ENCODE measurements around the gene FMNL3. TPM values are rescaled to one million over a fixed set of nuclear protein-coding genes. Genes with fewer than 3 reads are reported as not detected.
A peak's percentile ranks its signal among the peaks of the same experiment; 100 is the strongest.

Gene FMNL3
- polyA plus RNA-seq, 1 of the 3 experiments (the other 2 are of a cell fraction) = 10.2 TPM

DNA sequence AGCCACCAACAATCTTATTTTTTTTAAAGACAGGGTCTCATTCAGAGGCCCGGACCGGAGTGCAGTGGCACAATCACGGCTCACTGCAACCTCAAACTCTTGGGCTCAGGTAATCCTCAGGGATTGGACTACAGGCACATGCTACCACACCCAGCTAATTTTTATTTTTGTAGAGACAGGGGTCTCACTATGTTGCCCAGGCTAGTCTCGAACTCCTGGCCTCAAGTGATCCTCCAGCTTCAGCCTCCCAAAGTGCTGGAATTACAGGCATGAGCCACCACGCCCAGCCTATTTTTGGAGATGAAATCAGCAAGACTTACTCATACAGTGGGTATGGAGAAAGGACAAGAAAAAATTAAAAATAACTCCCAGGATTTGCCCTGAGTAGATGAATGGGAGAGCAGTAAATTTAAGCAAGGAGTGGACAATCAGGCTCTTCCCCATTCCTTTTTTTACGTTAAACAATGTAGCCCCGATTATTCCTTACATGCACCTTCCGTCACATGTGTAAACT, 13.2 kb downstream of the FMNL3 start:
- Histone ChIP-seq H3K4me3 (ENCODE audit: low read depth in 2 of 2, low read length in 1 of 2) (no peak overlapping the region), H3K27me3 (ENCODE audit: insufficient read depth) (no peaks in the 10 kb centered on the region), H3K9me2 (no peaks in the 10 kb centered on the region), H2AFZ (ENCODE audit: low read depth) (no peak overlapping the region), H3F3A (replicated peaks; ENCODE audit: insufficient read depth) (peaks cover 12% of the 10 kb centered on the region), H3K9me3 (no peaks in the 10 kb centered on the region), H3K27ac (ENCODE audit: low read depth in 2 of 2, low read length in 1 of 2) (no peak overlapping the region), H3K4me2 (no peak overlapping the region; the same call in 1 of the 2 replicates), H3K79me2 (ENCODE audit: insufficient read depth) (peaks cover 94% of the 10 kb centered on the region), H3K9ac (no peak overlapping the region), H4K20me1 (ENCODE audit: insufficient read depth) (peaks cover 53% of the 10 kb centered on the region), H3K36me3 (replicated peaks in 1 of 2; ENCODE audit: control insufficient read depth in 1 of 2, insufficient read depth in 2 of 2, low read length in 1 of 2) (no peaks in the 10 kb centered on the region), H3K4me1 (ENCODE audit: control insufficient read depth in 1 of 2, insufficient read depth in 2 of 2, low read depth in 1 of 2, low read length in 1 of 2) (peaks cover 2 to 10% of the 10 kb centered on the region in 2 experiments; a peak in 1 of 4 replicates)
- DNase-seq = no peak
- TF ChIP-seq MEF2A (IDR thresholded peaks at IDR 0.05; ENCODE audit: borderline replicate concordance, low read depth) (peak; percentile 74; the same call in 1 of the 2 replicates), TEAD4 (IDR thresholded peaks at IDR 0.05; ENCODE audit: borderline replicate concordance, insufficient read depth) (no peak)
- ChIA-PET CTCF (interaction anchor here (1.2 to 1.8 kb wide), 2 partner anchors 13 to 56 kb away, joined by 3 to 4 read pairs; partner anchors contain the start of gene FMNL3), POLR2A (no interaction called here)
- WGBS (ENCODE audit: low lambda C conversion rate) = 88% methylated on average over 8 of the region's 8 CpGs

DNA sequence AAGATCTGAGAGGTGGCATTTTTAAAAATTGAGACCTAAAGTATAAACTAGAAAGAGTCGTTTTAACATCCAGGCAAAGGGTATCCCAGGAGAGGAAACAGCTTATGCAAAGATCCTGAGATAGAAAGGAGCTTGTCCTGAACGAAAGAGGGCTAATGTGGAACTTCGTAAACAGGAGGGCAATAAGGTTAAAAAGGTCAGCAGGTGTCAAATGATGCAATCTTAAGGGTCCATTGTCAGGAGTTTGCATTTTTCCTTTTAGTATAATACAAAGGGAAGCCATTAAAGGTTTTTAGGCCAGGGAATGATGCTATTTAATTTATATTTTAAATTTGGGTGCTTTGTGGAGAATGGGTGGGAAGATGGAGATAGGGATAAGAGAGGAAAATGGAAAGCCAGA, 14.4 kb downstream of the FMNL3 start:
- Histone ChIP-seq H4K20me1 (ENCODE audit: insufficient read depth) (peaks cover 55% of the 10 kb centered on the region), H3K9me3 (no peaks in the 10 kb centered on the region), H3K27me3 (ENCODE audit: insufficient read depth) (no peaks in the 10 kb centered on the region), H3K79me2 (ENCODE audit: insufficient read depth) (peaks cover 98% of the 10 kb centered on the region), H3K9ac (no peak overlapping the region), H3K4me2 (no peak overlapping the region), H3F3A (replicated peaks; ENCODE audit: insufficient read depth) (peaks cover 4% of the 10 kb centered on the region), H2AFZ (ENCODE audit: low read depth) (no peak overlapping the region), H3K4me3 (ENCODE audit: low read depth in 2 of 2, low read length in 1 of 2) (no peak overlapping the region), H3K36me3 (replicated peaks in 1 of 2; ENCODE audit: control insufficient read depth in 1 of 2, insufficient read depth in 2 of 2, low read length in 1 of 2) (no peaks in the 10 kb centered on the region), H3K9me2 (no peaks in the 10 kb centered on the region), H3K4me1 (ENCODE audit: control insufficient read depth in 1 of 2, insufficient read depth in 2 of 2, low read depth in 1 of 2, low read length in 1 of 2) (peaks cover 0 to 3% of the 10 kb centered on the region in 2 experiments; a peak in 1 of 4 replicates), H3K27ac (ENCODE audit: low read depth in 2 of 2, low read length in 1 of 2) (no peak overlapping the region)
- ChIA-PET CTCF (interaction anchor here (1.1 to 2.9 kb wide), 4 partner anchors 14 to 70 kb away, joined by 3 to 11 read pairs (median 4); partner anchors contain the start of genes FMNL3 and PRPF40B), POLR2A (no interaction called here)
- TF ChIP-seq SMC3 (IDR thresholded peaks at IDR 0.05; ENCODE audit: low read depth, low read length) (no peak), FOXM1 (IDR thresholded peaks at IDR 0.05; ENCODE audit: low read depth) (no peak)
- TF ChIP-seq, protein P1, sequence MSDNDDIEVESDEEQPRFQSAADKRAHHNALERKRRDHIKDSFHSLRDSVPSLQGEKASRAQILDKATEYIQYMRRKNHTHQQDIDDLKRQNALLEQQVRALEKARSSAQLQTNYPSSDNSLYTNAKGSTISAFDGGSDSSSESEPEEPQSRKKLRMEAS (IDR thresholded peaks at IDR 0.05; ENCODE audit: low read depth) = no peak
- no peak for DNase-seq
- WGBS (ENCODE audit: low lambda C conversion rate) = 83% methylated on average over 3 of the region's 3 CpGs

DNA sequence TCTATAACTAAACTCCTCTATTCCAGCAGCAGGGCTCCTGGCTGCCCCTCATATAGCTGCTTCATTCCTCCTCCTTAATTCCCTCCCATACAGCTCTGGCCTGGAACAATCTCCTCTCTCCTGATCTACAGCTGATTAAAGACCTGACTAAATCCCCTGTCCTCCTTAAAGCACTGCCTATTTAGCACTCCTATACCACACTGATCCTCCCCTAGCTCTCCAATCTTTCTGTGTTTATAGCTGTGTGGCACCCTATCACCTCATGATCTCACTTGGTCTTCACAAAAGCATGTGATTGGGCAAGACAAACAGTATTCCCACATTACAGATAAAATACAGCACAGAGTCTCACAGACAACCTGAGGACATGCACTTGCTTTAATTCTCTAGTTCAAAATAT, 17.4 kb downstream of the FMNL3 start:
- ChIA-PET CTCF (interaction anchor here (1.0 to 2.9 kb wide), 4 partner anchors 13 to 331 kb away, joined by 3 to 11 read pairs (median 5); no protein-coding TSS in a partner anchor), POLR2A (interaction anchor here (1.4 kb wide), 1 partner anchor 16 kb away, joined by 7 read pairs; no protein-coding TSS in a partner anchor)
- Histone ChIP-seq H3K9me2 (no peaks in the 10 kb centered on the region), H4K20me1 (ENCODE audit: insufficient read depth) (peaks cover 55% of the 10 kb centered on the region), H3K4me2 (no peak overlapping the region), H3K4me3 (ENCODE audit: low read depth in 2 of 2, low read length in 1 of 2) (no peak overlapping the region), H3K36me3 (replicated peaks in 1 of 2; ENCODE audit: control insufficient read depth in 1 of 2, insufficient read depth in 2 of 2, low read length in 1 of 2) (no peaks in the 10 kb centered on the region), H3K79me2 (ENCODE audit: insufficient read depth) (peaks cover 98% of the 10 kb centered on the region), H3F3A (replicated peaks; ENCODE audit: insufficient read depth) (no peaks in the 10 kb centered on the region), H2AFZ (ENCODE audit: low read depth) (no peak overlapping the region), H3K4me1 (ENCODE audit: control insufficient read depth in 1 of 2, insufficient read depth in 2 of 2, low read depth in 1 of 2, low read length in 1 of 2) (peaks cover 0 to 3% of the 10 kb centered on the region in 2 experiments; a peak in 2 of 4 replicates), H3K27me3 (ENCODE audit: insufficient read depth) (no peaks in the 10 kb centered on the region), H3K9me3 (no peaks in the 10 kb centered on the region), H3K27ac (ENCODE audit: low read depth in 2 of 2, low read length in 1 of 2) (no peak overlapping the region), H3K9ac (no peak overlapping the region)
- DNase-seq = no peak
- TF ChIP-seq MXI1 (IDR thresholded peaks at IDR 0.05; ENCODE audit: low read depth, low read length) (no peak), TAF1 (IDR thresholded peaks at IDR 0.05; ENCODE audit: borderline replicate concordance, low read depth, low read length) (no peak), CHD2 (IDR thresholded peaks at IDR 0.05; ENCODE audit: low read length, partially characterized antibody) (no peak), RAD21 (IDR thresholded peaks at IDR 0.05; ENCODE audit: low read length) (no peak), RCOR1 (IDR thresholded peaks at IDR 0.05; ENCODE audit: low read length) (no peak)
- TF ChIP-seq, protein P2, sequence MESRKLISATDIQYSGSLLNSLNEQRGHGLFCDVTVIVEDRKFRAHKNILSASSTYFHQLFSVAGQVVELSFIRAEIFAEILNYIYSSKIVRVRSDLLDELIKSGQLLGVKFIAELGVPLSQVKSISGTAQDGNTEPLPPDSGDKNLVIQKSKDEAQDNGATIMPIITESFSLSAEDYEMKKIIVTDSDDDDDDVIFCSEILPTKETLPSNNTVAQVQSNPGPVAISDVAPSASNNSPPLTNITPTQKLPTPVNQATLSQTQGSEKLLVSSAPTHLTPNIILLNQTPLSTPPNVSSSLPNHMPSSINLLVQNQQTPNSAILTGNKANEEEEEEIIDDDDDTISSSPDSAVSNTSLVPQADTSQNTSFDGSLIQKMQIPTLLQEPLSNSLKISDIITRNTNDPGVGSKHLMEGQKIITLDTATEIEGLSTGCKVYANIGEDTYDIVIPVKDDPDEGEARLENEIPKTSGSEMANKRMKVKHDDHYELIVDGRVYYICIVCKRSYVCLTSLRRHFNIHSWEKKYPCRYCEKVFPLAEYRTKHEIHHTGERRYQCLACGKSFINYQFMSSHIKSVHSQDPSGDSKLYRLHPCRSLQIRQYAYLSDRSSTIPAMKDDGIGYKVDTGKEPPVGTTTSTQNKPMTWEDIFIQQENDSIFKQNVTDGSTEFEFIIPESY (IDR thresholded peaks at IDR 0.05; ENCODE audit: borderline replicate concordance, low read depth) = no peak
- TF ChIP-seq, protein P3, sequence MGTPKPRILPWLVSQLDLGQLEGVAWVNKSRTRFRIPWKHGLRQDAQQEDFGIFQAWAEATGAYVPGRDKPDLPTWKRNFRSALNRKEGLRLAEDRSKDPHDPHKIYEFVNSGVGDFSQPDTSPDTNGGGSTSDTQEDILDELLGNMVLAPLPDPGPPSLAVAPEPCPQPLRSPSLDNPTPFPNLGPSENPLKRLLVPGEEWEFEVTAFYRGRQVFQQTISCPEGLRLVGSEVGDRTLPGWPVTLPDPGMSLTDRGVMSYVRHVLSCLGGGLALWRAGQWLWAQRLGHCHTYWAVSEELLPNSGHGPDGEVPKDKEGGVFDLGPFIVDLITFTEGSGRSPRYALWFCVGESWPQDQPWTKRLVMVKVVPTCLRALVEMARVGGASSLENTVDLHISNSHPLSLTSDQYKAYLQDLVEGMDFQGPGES (IDR thresholded peaks at IDR 0.05; ENCODE audit: low read depth, low read length) = no peak
- TF ChIP-seq, protein P1 (IDR thresholded peaks at IDR 0.05; ENCODE audit: low read depth) = no peak
- TF ChIP-seq, protein P4, sequence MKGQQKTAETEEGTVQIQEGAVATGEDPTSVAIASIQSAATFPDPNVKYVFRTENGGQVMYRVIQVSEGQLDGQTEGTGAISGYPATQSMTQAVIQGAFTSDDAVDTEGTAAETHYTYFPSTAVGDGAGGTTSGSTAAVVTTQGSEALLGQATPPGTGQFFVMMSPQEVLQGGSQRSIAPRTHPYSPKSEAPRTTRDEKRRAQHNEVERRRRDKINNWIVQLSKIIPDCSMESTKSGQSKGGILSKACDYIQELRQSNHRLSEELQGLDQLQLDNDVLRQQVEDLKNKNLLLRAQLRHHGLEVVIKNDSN (IDR thresholded peaks at IDR 0.05; ENCODE audit: borderline replicate concordance, low read depth) = no peak
